HG02885 (cell line): ENCODE measurements around the gene RMRP.
A peak's percentile ranks its signal among the peaks of the same experiment; 100 is the strongest.

Experiments used
- ATAC-seq: cut with Tn5 transposase; IDR thresholded peaks from one replicate; pipeline ENCODE4 v1.9.1; 2021; ENCODE audit warnings: mild to moderate bottlenecking; ENCODE audit not compliant: unreplicated experiment, poor library complexity

RMRP gene

GRCh38 chr9:35687972-35688557, 30.2 kb upstream of the RMRP start:
- ATAC-seq = no peak

- ATAC-seq = no peak
These were observed 29.5 kb upstream of the RMRP start for GRCh38 chr9:35687306-35687705.

- no peak for ATAC-seq
These were observed 28.7 kb upstream of the RMRP start for GRCh38 chr9:35686222-35687203.

GRCh38 chr9:35685506-35685905, 27.7 kb upstream of the RMRP start:
- no peak for ATAC-seq

GRCh38 chr9:35684921-35685320, 27.1 kb upstream of the RMRP start:
- no peak for ATAC-seq

GRCh38 chr9:35683323-35683722, 25.5 kb upstream of the RMRP start:
- no peak for ATAC-seq

GRCh38 chr9:35682520-35683315, 24.9 kb upstream of the RMRP start:
- no peak for ATAC-seq

GRCh38 chr9:35682051-35682450, 24.2 kb upstream of the RMRP start:
- no peak for ATAC-seq

GRCh38 chr9:35681341-35682002, 23.7 kb upstream of the RMRP start:
- no peak for ATAC-seq

GRCh38 chr9:35680331-35681105, 22.7 kb upstream of the RMRP start:
- peak; percentile 66 for ATAC-seq

GRCh38 chr9:35679766-35680330, 22.0 kb upstream of the RMRP start:
- ATAC-seq = no peak

GRCh38 chr9:35679091-35679490, 21.3 kb upstream of the RMRP start:
- no peak for ATAC-seq

GRCh38 chr9:35675732-35676392, 18.0 kb upstream of the RMRP start:
- no peak for ATAC-seq

- ATAC-seq = no peak
These were observed 17.4 kb upstream of the RMRP start for GRCh38 chr9:35675204-35675603.

- ATAC-seq = no peak
These were observed 16.2 kb upstream of the RMRP start for GRCh38 chr9:35674025-35674361.

GRCh38 chr9:35673132-35674024, 15.6 kb upstream of the RMRP start, which contains the start of gene CA9:
CA9 (plus strand) TSS chr9:35673928; CDS start chr9:35673960, 32 bp downstream.
- no peak for ATAC-seq

- ATAC-seq = no peak
These were observed 11.7 kb upstream of the RMRP start for GRCh38 chr9:35669331-35670145.
